ENCODE measurements around the gene SLC16A9.
A peak's percentile ranks its signal among the peaks of the same experiment; 100 is the strongest.

SLC16A9 gene

DNA sequence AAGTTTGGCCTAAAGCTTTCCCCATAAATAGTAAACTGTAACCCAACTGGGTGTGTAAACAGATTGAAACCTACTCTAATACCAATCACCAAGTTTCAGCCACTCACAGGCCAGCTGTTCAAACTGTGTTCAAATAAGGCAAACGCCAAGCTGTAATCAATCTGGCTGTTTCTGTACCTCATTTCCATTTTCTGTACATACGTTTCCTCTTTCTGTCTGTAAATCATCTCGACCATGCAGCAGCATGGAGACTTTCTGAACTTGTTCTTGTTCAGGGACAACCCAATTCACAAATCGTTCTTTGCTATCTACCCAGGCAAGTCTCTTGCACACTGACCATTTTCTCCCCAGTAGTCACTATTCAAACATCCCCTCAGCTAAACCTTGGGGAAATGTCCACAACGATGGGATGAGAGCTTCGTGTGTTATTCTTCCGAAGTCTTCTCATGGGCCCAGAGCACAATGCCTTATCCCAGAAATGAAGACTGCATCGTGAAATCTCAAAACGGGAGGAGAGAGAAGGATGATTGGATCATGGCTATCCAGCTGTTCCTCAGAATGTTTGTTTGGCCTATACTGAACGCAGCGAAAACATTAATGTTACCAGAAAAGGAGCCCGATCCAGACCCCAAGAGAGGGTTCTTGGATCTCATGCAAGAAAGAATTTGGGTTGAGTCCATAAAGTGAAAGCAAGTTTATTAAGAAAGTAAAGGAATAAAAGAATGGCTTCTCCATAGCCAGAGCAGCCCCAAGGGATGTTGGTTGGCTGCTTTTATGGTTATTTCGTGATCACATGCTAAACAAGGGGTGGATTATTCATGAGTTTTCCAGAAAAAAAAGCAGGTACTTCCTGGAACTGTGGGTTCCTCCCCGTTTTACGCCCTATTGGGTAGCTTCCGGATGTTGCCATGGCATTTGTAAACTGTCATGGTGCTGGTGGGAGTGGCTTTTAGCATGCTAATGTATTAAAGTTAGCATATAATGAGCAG, 86.2 kb downstream of the SLC16A9 start:
- no peak for DNase-seq (ENCODE audit: low read depth)
- no peak for TF ChIP-seq CTCF (conservative IDR thresholded peaks at IDR 0.05; ENCODE audit: low read length)

DNA sequence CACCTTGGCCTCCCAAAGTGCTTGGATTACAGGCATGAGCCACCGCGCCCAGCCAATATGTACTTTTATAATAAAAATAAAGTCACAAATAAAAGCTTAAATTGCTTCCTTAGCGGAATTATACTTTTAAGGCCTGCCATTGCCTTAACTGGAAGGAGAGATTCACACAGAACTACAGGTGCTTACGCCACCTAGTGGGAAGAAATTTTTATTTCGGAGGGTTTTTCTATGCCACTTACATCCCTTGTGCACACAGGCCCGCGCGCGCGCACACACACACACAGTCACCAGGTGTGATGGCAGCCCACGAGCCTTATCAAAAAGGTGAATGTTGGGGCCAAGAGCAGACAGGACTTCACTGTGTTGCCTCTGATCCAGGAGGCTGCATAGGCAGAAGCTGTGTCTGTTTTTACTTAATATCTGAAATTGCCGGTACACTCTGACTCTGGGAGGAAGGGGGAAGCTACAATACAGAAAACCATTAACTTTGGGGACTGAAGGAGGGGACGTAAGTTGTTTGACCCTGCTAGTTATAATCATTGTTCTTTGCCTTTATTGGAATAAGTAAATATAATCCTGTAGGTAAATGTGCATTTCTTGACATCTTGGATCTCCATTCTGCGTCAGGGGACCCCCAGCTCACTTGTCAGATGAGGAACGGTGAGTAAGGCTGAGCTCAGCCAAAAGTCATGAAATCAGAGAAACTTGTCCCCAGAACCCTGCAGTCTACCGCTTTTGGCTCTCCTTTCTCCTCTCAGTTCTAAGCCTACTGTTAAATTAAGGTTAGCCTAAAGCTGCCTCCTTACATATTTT, 87.1 kb downstream of the SLC16A9 start:
- peak; percentile 68 for TF ChIP-seq CTCF (conservative IDR thresholded peaks at IDR 0.05; ENCODE audit: low read length)
- no peak overlapping the region for H3K4me3 ChIP-seq (ENCODE audit: low read length)
- DNase-seq (ENCODE audit: low read depth), result peak; percentile 64

More for the DNA sequence above, 86.2 kb downstream of the SLC16A9 start:
- H3K4me3 ChIP-seq (ENCODE audit: low read length), result no peak overlapping the region

GRCh38 chr10:59621771-59622170, 87.9 kb downstream of the SLC16A9 start:
- TF ChIP-seq CTCF (conservative IDR thresholded peaks at IDR 0.05; ENCODE audit: low read length), result no peak
- H3K4me3 ChIP-seq (ENCODE audit: low read length), result no peak overlapping the region
- DNase-seq (ENCODE audit: low read depth), result no peak

- no peak overlapping the region for H3K4me3 ChIP-seq (ENCODE audit: low read length)
- no peak for DNase-seq (ENCODE audit: low read depth)
- TF ChIP-seq CTCF (conservative IDR thresholded peaks at IDR 0.05; ENCODE audit: low read length), result no peak
Observed at GRCh38 chr10:59618666-59619065, 91.0 kb downstream of the SLC16A9 start.

DNA sequence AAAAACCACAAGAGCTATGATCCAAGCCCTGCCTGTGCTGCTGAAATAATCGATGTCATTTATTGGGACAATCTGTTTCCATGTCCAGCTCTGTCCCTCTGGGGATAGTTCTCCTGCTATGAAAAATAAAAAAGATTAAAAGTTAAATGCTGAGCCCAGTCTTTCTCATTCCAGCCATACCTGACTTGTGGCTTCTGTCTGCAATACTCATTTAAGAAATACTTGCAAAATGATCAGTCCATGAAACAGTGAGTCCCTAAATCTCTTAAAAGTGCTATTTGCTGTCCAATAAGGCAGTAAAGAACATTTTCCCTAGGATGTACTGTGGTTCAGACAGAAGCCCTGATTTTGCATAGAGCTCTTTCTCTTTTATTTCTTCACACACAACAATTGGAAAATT, 91.7 kb downstream of the SLC16A9 start:
- H3K4me3 ChIP-seq (ENCODE audit: low read length), result no peak overlapping the region
- DNase-seq (ENCODE audit: low read depth), result peak; percentile 9
- no peak for TF ChIP-seq CTCF (conservative IDR thresholded peaks at IDR 0.05; ENCODE audit: low read length)

DNA sequence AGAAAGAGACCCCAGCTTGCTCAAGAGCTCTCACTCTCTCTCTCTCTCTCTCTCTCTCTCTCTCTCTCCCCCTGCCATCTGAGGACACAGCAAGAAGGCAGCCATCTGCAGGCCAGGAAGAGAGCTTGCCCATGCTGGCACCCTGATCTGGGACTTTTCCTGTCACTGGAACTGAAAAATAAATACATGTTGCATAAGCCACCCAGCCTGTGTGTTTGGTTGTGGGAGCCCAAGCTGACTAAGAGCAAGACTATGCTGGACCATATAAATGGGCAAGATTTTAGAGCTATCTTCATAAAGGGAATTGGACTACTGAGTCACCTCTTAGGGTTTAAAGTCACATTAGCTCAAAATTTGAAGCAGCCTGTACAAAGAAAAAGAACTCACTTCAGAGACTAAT, 98.6 kb downstream of the SLC16A9 start:
- no peak for DNase-seq (ENCODE audit: low read depth)
- no peak for TF ChIP-seq CTCF (conservative IDR thresholded peaks at IDR 0.05; ENCODE audit: low read length)
- no peak overlapping the region for H3K4me3 ChIP-seq (ENCODE audit: low read length)

Measured in AG10803 (cell line).